H1 (cell line): ENCODE data around the gene HIVEP3. TPM values are rescaled to one million over a fixed set of nuclear protein-coding genes. Genes with fewer than 3 reads are reported as not detected.
A peak's percentile ranks its signal among the peaks of the same experiment; 100 is the strongest.

Experiments
- CTCF ChIA-PET: fragments of 300-600 bp; sonication (Branson Sonifier 250); formaldehyde crosslinking; loops from one replicate; lab custom pipeline; 2021; ENCODE audit not compliant: partially characterized antibody; lab: Charles Lee
- POLR2A ChIA-PET: fragments of 300-600 bp; sonication (Branson Sonifier 250); formaldehyde crosslinking; loops from one replicate; lab custom pipeline; 2021; ENCODE audit warnings: inconsistent platforms; ENCODE audit not compliant: partially characterized antibody; lab: Charles Lee
- DNase-seq, 2 experiments: peaks; one replicate each; pipeline versions ENCODE4 v3.0.0 to v3.0.0-alpha.2; 2010 to 2022; ENCODE audit warnings: low spot score in 2 of 2, low read depth in 1 of 2, mixed read lengths in 1 of 2
- FAIRE-seq: peaks from 2 replicates; lab custom pipeline; 2011; peaks lifted over from hg19 to GRCh38; lab: Jason Lieb, UNC
- H2AFZ ChIP-seq: 2 replicates; pipeline ENCODE4 v1.8.1; 2012; ENCODE audit warnings: low read length, inconsistent platforms
- H2AK5ac ChIP-seq: 2 replicates; pipeline ENCODE4 v1.6.1; 2013; ENCODE audit warnings: low read depth, low read length
- H2BK120ac ChIP-seq: replicated peaks from 2 replicates; pipeline ENCODE3; 2013; ENCODE audit warnings: low read depth, low read length, inconsistent platforms
- H2BK12ac ChIP-seq: 2 replicates; pipeline ENCODE4 v1.6.1; 2013; ENCODE audit warnings: low read depth, low read length
- H2BK15ac ChIP-seq: 2 replicates; pipeline ENCODE4 v1.6.1; 2013; ENCODE audit warnings: low read length
- H2BK20ac ChIP-seq: 2 replicates; pipeline ENCODE4 v1.6.1; 2013; ENCODE audit warnings: low read length
- H2BK5ac ChIP-seq: 2 replicates; pipeline ENCODE4 v1.6.1; 2013; ENCODE audit warnings: low read depth, low read length
- H3K14ac ChIP-seq: 2 replicates; pipeline ENCODE4 v1.6.1; 2013; ENCODE audit warnings: inconsistent platforms; ENCODE audit not compliant: insufficient read length
- H3K18ac ChIP-seq: 2 replicates; pipeline ENCODE4 v1.6.1; 2013; ENCODE audit warnings: low read length; ENCODE audit errors: extremely low read depth
- H3K23ac ChIP-seq: 2 replicates; pipeline ENCODE4 v1.6.1; 2013; ENCODE audit warnings: inconsistent platforms; ENCODE audit not compliant: insufficient read length
- H3K23me2 ChIP-seq: 2 replicates; pipeline ENCODE4 v1.6.1; 2013; ENCODE audit warnings: low read depth, low read length
- H3K27ac ChIP-seq: 2 replicates; pipeline ENCODE4 v1.6.1; 2011; ENCODE audit warnings: low read depth, low read length, inconsistent platforms
- H3K27me3 ChIP-seq, 4 experiments: replicated peaks in 1 of 4; 1 replicate in 1 of 4; 2 replicates in 3 of 4; pipeline versions ENCODE4 v1.6.1 to v1.8.1; 2011 to 2013; ENCODE audit warnings: low read length in 3 of 4, mild to moderate bottlenecking in 3 of 4, inconsistent platforms in 2 of 4, mixed read lengths in 2 of 4, moderate library complexity in 1 of 4; ENCODE audit not compliant: control insufficient read depth in 3 of 4, insufficient read depth in 3 of 4; ENCODE audit errors: extremely low read depth in 1 of 4
- H3K36me3 ChIP-seq, 4 experiments: 2 replicates each; pipeline versions ENCODE4 v1.6.1 to v1.8.1; 2011 to 2013; ENCODE audit warnings: mild to moderate bottlenecking in 4 of 4, low read length in 3 of 4, moderate library complexity in 2 of 4, control low read depth in 1 of 4, inconsistent platforms in 1 of 4; ENCODE audit not compliant: insufficient read depth in 4 of 4, control insufficient read depth in 2 of 4
- H3K4ac ChIP-seq: replicated peaks from 2 replicates; pipeline ENCODE3; 2013; ENCODE audit warnings: low read length, low read depth, mixed read lengths, inconsistent platforms; ENCODE audit not compliant: insufficient read length
- H3K4me1 ChIP-seq, 4 experiments: replicated peaks in 1 of 4; 1 replicate in 1 of 4; 2 replicates in 3 of 4; pipeline versions ENCODE4 v1.6.1 to v1.8.1; 2011 to 2013; ENCODE audit warnings: low read length in 3 of 4, inconsistent platforms in 2 of 4, mixed read lengths in 1 of 4; ENCODE audit not compliant: insufficient read depth in 4 of 4, control insufficient read depth in 3 of 4
- H3K4me2 ChIP-seq, 2 experiments: 2 replicates each; pipeline versions ENCODE4 v1.6.1 to v1.8.1; 2011 to 2013; ENCODE audit warnings: low read depth in 2 of 2, low read length in 2 of 2, control low read depth in 1 of 2, inconsistent platforms in 1 of 2, mild to moderate bottlenecking in 1 of 2; ENCODE audit not compliant: insufficient read depth in 1 of 2
- H3K4me3 ChIP-seq, 4 experiments: fragments of 200-600, 300-600 bp in 1 of 4; sonication (generic), shearing (Covaris generic), sonication (Bioruptor Twin) in 1 of 4; 2 replicates each; pipeline versions ENCODE4 v1.5.1 to v1.8.1; 2011 to 2016; ENCODE audit warnings: low read length in 4 of 4, low read depth in 3 of 4, control low read depth in 2 of 4, inconsistent platforms in 2 of 4, mild to moderate bottlenecking in 2 of 4, mixed read lengths in 1 of 4, moderate library complexity in 1 of 4; ENCODE audit not compliant: insufficient read depth in 2 of 4; ENCODE audit errors: extremely low read depth in 1 of 4
- H3K56ac ChIP-seq: replicated peaks from 2 replicates; pipeline ENCODE3; 2013; ENCODE audit warnings: low read depth, mild to moderate bottlenecking, mixed read lengths, low read length, inconsistent platforms; ENCODE audit not compliant: insufficient read length
- H3K79me1 ChIP-seq: 2 replicates; pipeline ENCODE4 v1.6.1; 2013; ENCODE audit warnings: low read depth, low read length, control low read depth
- H3K79me2 ChIP-seq, 2 experiments: 2 replicates each; pipeline versions ENCODE4 v1.6.1 to v1.8.1; 2012 to 2013; ENCODE audit warnings: low read length in 2 of 2, mild to moderate bottlenecking in 2 of 2, inconsistent platforms in 1 of 2; ENCODE audit not compliant: insufficient read depth in 2 of 2, control insufficient read depth in 1 of 2
- H3K9ac ChIP-seq, 4 experiments: replicated peaks in 1 of 4; 1 replicate in 1 of 4; 2 replicates in 3 of 4; pipeline versions ENCODE4 v1.6.1 to v1.8.1; 2011 to 2013; ENCODE audit warnings: low read depth in 3 of 4, low read length in 3 of 4, control low read depth in 2 of 4, mild to moderate bottlenecking in 2 of 4, moderate library complexity in 2 of 4, inconsistent platforms in 1 of 4; ENCODE audit errors: extremely low read depth in 1 of 4
- H3K9me3 ChIP-seq, 2 experiments: 2 replicates each; pipeline versions ENCODE4 v1.6.1 to v1.8.1; 2012 to 2013; ENCODE audit warnings: mild to moderate bottlenecking in 2 of 2, moderate library complexity in 2 of 2, control low read depth in 1 of 2, inconsistent platforms in 1 of 2, low read depth in 1 of 2, low read length in 1 of 2, mixed read lengths in 1 of 2; ENCODE audit not compliant: insufficient read depth in 2 of 2
- H4K20me1 ChIP-seq, 2 experiments: replicated peaks in 1 of 2; 2 replicates each; pipeline versions ENCODE3 to v1.8.1; 2011 to 2013; ENCODE audit warnings: inconsistent platforms in 2 of 2, low read length in 2 of 2, mild to moderate bottlenecking in 1 of 2; ENCODE audit not compliant: insufficient read depth in 2 of 2, control insufficient read depth in 1 of 2
- H4K5ac ChIP-seq: 2 replicates; pipeline ENCODE4 v1.6.1; 2013; ENCODE audit warnings: low read length, low read depth, mixed read lengths, inconsistent platforms; ENCODE audit not compliant: insufficient read length
- H4K8ac ChIP-seq: 2 replicates; pipeline ENCODE4 v1.8.0; 2013; ENCODE audit warnings: mild to moderate bottlenecking, moderate library complexity, low read length, inconsistent platforms; ENCODE audit not compliant: insufficient read depth; ENCODE audit errors: extremely low read depth
- H4K91ac ChIP-seq: replicated peaks from 2 replicates; pipeline ENCODE3; 2013; ENCODE audit warnings: low read length, mixed read lengths, inconsistent platforms; ENCODE audit not compliant: insufficient read length
- CTCF ChIP-seq, 3 experiments: IDR thresholded peaks; 1 replicate in 2 of 3; 2 replicates in 1 of 3; pipeline versions ENCODE4 v1.5.1 to v1.6.1; 2011; ENCODE audit warnings: low read length in 3 of 3, mild to moderate bottlenecking in 3 of 3, inconsistent platforms in 2 of 3, low read depth in 1 of 3, moderate library complexity in 1 of 3; ENCODE audit not compliant: insufficient read depth in 1 of 3; ENCODE audit errors: control extremely low read depth in 1 of 3
- FOSL1 ChIP-seq: IDR thresholded peaks from 2 replicates; pipeline ENCODE4 v1.6.1; 2011; ENCODE audit warnings: mild to moderate bottlenecking, low read depth, low read length, moderate library complexity; ENCODE audit not compliant: insufficient read depth
- KDM5A ChIP-seq: fragments of 200-600 bp; IDR thresholded peaks from 2 replicates; pipeline ENCODE4 v1.7.1; 2012; ENCODE audit warnings: mild to moderate bottlenecking, low read length, inconsistent platforms, mixed read lengths
- NRF1 ChIP-seq: IDR thresholded peaks from 2 replicates; pipeline ENCODE4 v1.6.1; 2011; ENCODE audit warnings: mild to moderate bottlenecking, low read depth, low read length, improper control_type of control experiment
- RAD21 ChIP-seq, 2 experiments: IDR thresholded peaks in 1 of 2; conservative IDR thresholded peaks in 1 of 2; 2 replicates each; pipeline ENCODE4 v1.6.1; 2011; ENCODE audit warnings: low read depth in 2 of 2, low read length in 2 of 2, improper control_type of control experiment in 1 of 2, inconsistent platforms in 1 of 2, mild to moderate bottlenecking in 1 of 2, moderate library complexity in 1 of 2
- RBBP5 ChIP-seq: IDR thresholded peaks from 2 replicates; pipeline ENCODE4 v1.7.1; 2012; ENCODE audit warnings: low read depth, mild to moderate bottlenecking, inconsistent platforms, low read length, moderate library complexity, borderline replicate concordance
- RNF2 ChIP-seq: fragments of 200-900, 300-1000 bp; sonication (generic); IDR thresholded peaks from 2 replicates; pipeline ENCODE4 v1.7.1; 2016; ENCODE audit warnings: borderline replicate concordance, low read depth, mild to moderate bottlenecking, antibody characterized with exemption, low read length; ENCODE audit not compliant: poor library complexity, severe bottlenecking; ENCODE audit errors: missing control alignments
- WGBS, 2 experiments: shearing (Covaris generic) in 1 of 2; methylation state at CpG; one replicate each; pipeline versions ENCODE4 v1.1.6 to v1.1.7; 2013 to 2015; ENCODE audit warnings: low lambda C conversion rate in 2 of 2, mixed read lengths in 2 of 2, inconsistent platforms in 1 of 2, low coverage in 1 of 2, missing lambda C conversion rate in 1 of 2; ENCODE audit not compliant: insufficient replicate concordance in 2 of 2, insufficient coverage in 1 of 2, insufficient read length in 1 of 2; ENCODE audit errors: extremely low coverage in 1 of 2, missing lambda C conversion rate in 1 of 2; 5-methylcytosine and 5-hydroxymethylcytosine counted together
- polyA plus RNA-seq, 7 experiments: library from polyadenylated mRNA; depleted of rRNA in 3 of 7; stranded (reverse) in 5 of 7; unstranded in 2 of 7; fragments of >200 nt in 5 of 7; fragments of 200-250 nt in 2 of 7; gene quantifications; 1 replicate in 5 of 7; 2 replicates in 1 of 7; 4 replicates in 1 of 7; pipeline versions ENCODE4 v1.2.1 to v1.2.3, GENCODE V29; 2011 to 2013; ENCODE audit warnings: missing spikeins in 2 of 7, mixed read lengths in 2 of 7
- total RNA-seq: library from RNA; stranded (reverse); fragmentation: NEBNext Ultra II Directional; extraction: Animal tissue kit (Norgen Biotek cat#: 25700); gene quantifications from 2 replicates; pipeline ENCODE4 v1.2.1, GENCODE V29; 2021

Gene HIVEP3
- total and polyA plus RNA-seq, 2 of the 8 experiments (the other 6 are each of a cell fraction or from before 2014, with no cell fraction given) = 0.24 to 0.69 TPM

GRCh38 chr1:41583658-41584547, 334.8 kb downstream of the HIVEP3 start:
- TF ChIP-seq CTCF (IDR thresholded peaks at IDR 0.05; ENCODE audit: control extremely low read depth in 1 of 3, insufficient read depth in 1 of 3, low read depth in 1 of 3, low read length in 3 of 3) (peak in 2 of 3 experiments; percentile 12 to 26; a peak in 2 of 4 replicates), NRF1 (no peak), RBBP5 (no peak), FOSL1 (no peak), KDM5A (no peak), RAD21 (IDR thresholded peaks at IDR 0.05 in 1 of 2, conservative IDR thresholded peaks at IDR 0.05 in 1 of 2; ENCODE audit: low read depth in 2 of 2, low read length in 2 of 2) (peak in 1 of 2 experiments; percentile 17; a peak in 1 of 4 replicates), RNF2 (no peak)
- Histone ChIP-seq H4K91ac (no peak overlapping the region), H2BK12ac (no peak overlapping the region), H2BK5ac (no peak overlapping the region), H3K4me1 (no peaks in the 10 kb centered on the region), H3K79me1 (no peaks in the 10 kb centered on the region), H3K23me2 (no peaks in the 10 kb centered on the region), H3K79me2 (no peaks in the 10 kb centered on the region), H4K5ac (no peak overlapping the region), H3K18ac (no peak overlapping the region), H3K9ac (no peak overlapping the region), H3K4me2 (no peak overlapping the region), H2AFZ (no peak overlapping the region), H3K4ac (no peak overlapping the region), H3K4me3 (no peak overlapping the region), H3K27ac (no peak overlapping the region), H4K8ac (no peak overlapping the region; the same call in 1 of the 2 replicates), H2AK5ac (no peak overlapping the region), H3K14ac (no peak overlapping the region), H2BK20ac (no peak overlapping the region), H4K20me1 (no peaks in the 10 kb centered on the region), H2BK120ac (no peak overlapping the region), H3K36me3 (no peaks in the 10 kb centered on the region), H3K23ac (no peak overlapping the region), H3K56ac (no peak overlapping the region), H3K9me3 (peaks cover 0 to 3% of the 10 kb centered on the region in 2 experiments; a peak in 1 of 4 replicates), H2BK15ac (no peak overlapping the region), H3K27me3 (no peaks in the 10 kb centered on the region)
- ChIA-PET CTCF (interaction anchor here (0.6 to 5.3 kb wide), 15 partner anchors 10 to 228 kb away, joined by 3 to 33 read pairs (median 3); no protein-coding TSS in a partner anchor), POLR2A (no interaction called here)
- 87% methylated on average over 25 of the region's 25 CpGs; no CpG with 5 or more reads in 1 of the 2 experiments for WGBS, 2 experiments
- DNase-seq (no peak), FAIRE-seq (no peak)
